IPS-20b (cell line): ENCODE data around the gene STXBP2.

Source experiments
- H3K27ac ChIP-seq: one replicate; pipeline ENCODE4 v1.5.1; 2013; ENCODE audit warnings: low read length
- H3K27me3 ChIP-seq: 2 replicates; pipeline ENCODE4 v1.6.1; 2013; ENCODE audit warnings: mild to moderate bottlenecking, low read length, inconsistent platforms; ENCODE audit not compliant: insufficient read depth
- H3K36me3 ChIP-seq: 2 replicates; pipeline ENCODE4 v1.6.1; 2013; ENCODE audit warnings: low read depth, mild to moderate bottlenecking, inconsistent platforms, low read length, moderate library complexity; ENCODE audit not compliant: insufficient read depth
- H3K4me1 ChIP-seq: 2 replicates; pipeline ENCODE4 v1.6.1; 2013; ENCODE audit warnings: mild to moderate bottlenecking, control low read depth, inconsistent platforms, low read length, moderate library complexity; ENCODE audit not compliant: insufficient read depth
- H3K4me3 ChIP-seq: 2 replicates; pipeline ENCODE4 v1.5.1; 2013; ENCODE audit warnings: mild to moderate bottlenecking, low read length, inconsistent platforms
- H3K9ac ChIP-seq: 2 replicates; pipeline ENCODE4 v1.6.1; 2013; ENCODE audit warnings: low read depth, mild to moderate bottlenecking, inconsistent platforms, low read length, moderate library complexity
- H3K9me3 ChIP-seq: 2 replicates; pipeline ENCODE4 v1.6.1; 2013; ENCODE audit warnings: mild to moderate bottlenecking, low read depth, low read length, inconsistent platforms; ENCODE audit not compliant: insufficient read depth

The STXBP2 gene

DNA sequence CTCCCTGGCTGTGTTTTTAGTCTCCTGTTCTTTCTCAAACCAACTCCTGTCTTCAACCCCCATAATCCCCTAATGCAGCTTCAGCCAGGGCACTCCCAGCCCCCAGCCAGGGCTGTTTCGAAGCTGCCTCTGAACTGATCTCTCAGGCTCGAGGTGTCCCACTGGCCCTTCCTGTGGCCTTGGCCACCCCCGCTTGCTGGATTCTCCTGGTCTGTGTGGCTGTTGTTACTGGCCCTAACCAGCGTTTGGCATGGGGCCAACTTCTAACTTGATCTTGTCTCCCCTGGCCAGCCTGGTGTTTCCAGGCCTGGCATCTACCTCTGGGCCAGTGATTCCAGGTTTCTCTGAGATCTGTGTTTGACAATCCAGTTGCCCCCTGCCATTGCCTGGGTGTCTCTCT is 18.6 kb upstream of the STXBP2 start:
- peaks cover 42% of the 10 kb centered on the region for H3K36me3 ChIP-seq

DNA sequence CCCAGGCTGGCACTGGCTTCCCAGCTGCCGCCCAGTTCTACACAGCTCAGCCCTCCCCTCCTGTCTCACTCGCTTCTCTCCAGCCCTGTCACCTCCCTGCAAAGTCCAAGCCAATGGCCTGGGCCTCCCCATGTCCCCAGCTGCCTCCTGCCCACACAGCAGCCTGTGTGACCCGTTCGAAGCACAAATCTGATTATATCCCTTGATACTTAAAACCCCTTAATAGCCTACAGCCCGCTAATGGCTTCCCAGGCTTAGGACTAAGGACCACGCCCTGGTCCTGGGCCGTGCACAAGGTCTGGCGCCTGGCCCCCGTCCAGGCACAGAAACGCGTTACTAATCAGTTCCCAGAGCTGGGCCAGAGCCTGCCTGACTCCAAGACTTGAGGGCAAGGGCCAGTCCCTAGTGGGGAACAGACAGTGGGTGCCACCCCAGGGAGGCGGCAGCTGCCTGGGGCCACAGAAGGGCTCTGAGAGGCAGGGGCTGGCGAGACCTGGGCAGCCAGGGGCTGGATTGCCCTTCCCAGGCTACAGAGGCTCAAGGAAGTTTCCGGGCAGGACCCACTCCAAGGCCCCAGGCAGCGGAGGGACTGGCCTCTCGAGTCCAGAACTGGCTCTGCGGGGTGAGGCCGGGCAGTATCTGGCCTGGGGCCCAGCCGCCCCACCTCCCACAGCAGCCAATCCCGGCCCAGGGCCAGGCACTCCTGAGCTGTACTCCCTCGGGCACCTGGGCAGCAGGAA is 18.0 kb upstream of the STXBP2 start:
- no peaks in the 10 kb centered on the region for H3K27me3 ChIP-seq
- no peaks in the 10 kb centered on the region for H3K9me3 ChIP-seq
- H3K9ac ChIP-seq, result no peak overlapping the region
- no peak overlapping the region for H3K4me3 ChIP-seq
- peaks cover 42% of the 10 kb centered on the region for H3K36me3 ChIP-seq
- no peak overlapping the region for H3K27ac ChIP-seq
- no peaks in the 10 kb centered on the region for H3K4me1 ChIP-seq

More for the DNA sequence above, 18.6 kb upstream of the STXBP2 start:
- H3K9me3 ChIP-seq, result no peaks in the 10 kb centered on the region
- H3K4me1 ChIP-seq, result no peaks in the 10 kb centered on the region
- H3K9ac ChIP-seq, result no peak overlapping the region
- H3K27ac ChIP-seq, result no peak overlapping the region
- H3K4me3 ChIP-seq, result no peak overlapping the region
- no peaks in the 10 kb centered on the region for H3K27me3 ChIP-seq

GRCh38 chr19:7619671-7620441 is 17.1 kb upstream of the STXBP2 start:
- H3K4me3 ChIP-seq, result no peak overlapping the region
- H3K4me1 ChIP-seq, result no peaks in the 10 kb centered on the region
- H3K27me3 ChIP-seq, result no peaks in the 10 kb centered on the region
- peaks cover 42% of the 10 kb centered on the region for H3K36me3 ChIP-seq
- H3K27ac ChIP-seq, result no peak overlapping the region
- H3K9me3 ChIP-seq, result no peaks in the 10 kb centered on the region
- no peak overlapping the region for H3K9ac ChIP-seq

DNA sequence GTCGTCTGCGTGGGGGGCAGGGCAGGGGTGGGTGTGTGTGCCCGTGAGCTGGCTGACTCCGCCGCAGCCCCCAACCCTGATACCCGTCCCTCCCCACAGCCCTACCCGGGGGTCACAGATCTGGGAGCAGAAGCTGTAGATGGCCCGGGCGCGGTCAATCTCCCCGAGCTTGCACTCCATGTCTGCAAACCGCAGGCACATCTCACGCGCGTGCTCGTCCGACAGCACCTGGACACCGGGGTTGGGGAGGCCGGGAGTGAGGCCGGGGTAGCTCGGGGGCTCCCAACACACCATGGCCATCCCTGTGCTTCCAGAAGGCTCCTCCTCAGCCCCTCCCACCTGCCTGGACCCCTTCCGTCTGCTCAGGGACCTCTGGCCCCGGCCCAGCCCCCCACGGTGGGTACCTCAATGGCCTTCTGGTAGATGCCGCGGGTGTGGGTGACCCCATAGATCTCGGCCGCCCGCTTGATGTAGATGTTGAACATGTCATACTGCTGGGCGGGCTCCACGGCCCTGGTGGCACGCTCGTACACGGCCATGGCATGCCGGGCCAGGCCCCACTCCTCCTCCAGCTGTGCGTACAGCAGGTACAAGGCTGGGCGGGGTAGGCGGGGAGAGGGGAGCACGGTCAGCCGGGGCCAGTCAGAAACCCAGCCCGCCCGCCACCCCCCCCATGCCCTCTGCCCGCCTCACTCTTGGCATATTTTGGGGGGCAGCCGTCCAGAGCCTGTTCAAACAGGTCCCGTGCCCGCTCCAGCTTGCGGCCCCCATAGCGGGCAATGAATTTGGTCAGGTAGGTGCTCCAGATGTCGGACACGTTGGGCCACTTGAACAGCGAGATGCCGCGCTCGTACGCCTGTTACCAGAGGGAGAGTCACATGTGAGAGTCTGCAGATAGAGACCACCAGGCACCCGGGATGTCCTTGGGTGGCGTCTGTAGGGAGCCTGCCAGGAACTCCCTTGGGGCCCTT is 16.2 kb upstream of the STXBP2 start:
- no peak overlapping the region for H3K9ac ChIP-seq
- no peaks in the 10 kb centered on the region for H3K27me3 ChIP-seq
- no peak overlapping the region for H3K4me3 ChIP-seq
- H3K9me3 ChIP-seq, result no peaks in the 10 kb centered on the region
- no peak overlapping the region for H3K27ac ChIP-seq
- H3K36me3 ChIP-seq, result peaks cover 45% of the 10 kb centered on the region
- H3K4me1 ChIP-seq, result no peaks in the 10 kb centered on the region

DNA sequence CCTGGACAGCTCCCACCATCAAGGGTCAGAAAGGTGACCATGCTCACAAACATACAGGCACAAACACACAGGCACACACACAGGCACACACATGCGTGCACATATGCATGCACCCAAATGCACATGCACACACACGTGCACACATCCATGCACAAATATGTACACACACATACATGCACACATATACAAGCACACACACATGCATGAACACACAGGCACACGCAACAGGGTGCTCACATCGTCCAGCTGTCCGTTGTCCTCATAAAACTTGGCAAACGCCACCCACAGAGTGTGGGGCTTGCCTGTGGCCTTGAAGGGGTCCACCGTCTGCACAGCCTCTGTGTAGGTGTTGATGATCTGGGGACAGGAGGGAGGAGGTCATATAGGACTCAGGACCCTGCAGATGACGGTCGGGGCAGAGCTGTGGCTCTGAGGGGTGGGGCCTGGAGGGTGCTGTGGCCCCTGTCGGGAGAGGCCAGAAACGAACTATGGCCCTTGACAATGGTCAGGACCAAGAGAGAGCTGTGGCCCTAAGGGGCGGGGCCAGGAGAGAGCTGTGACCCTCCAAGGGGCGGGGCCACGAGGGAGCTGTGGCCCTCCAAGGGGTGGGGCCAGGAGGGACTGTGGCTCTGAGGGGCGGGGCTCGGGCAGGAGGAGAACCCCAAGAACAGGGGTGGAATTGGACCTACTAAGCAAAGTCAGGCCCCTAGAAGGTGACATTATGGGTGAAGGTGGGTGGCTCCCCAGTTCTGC is 13.8 kb upstream of the STXBP2 start:
- H3K27ac ChIP-seq, result no peak overlapping the region
- H3K36me3 ChIP-seq, result peaks cover 41% of the 10 kb centered on the region
- H3K4me3 ChIP-seq, result no peak overlapping the region
- H3K9ac ChIP-seq, result no peak overlapping the region
- H3K4me1 ChIP-seq, result no peaks in the 10 kb centered on the region
- no peaks in the 10 kb centered on the region for H3K27me3 ChIP-seq
- H3K9me3 ChIP-seq, result no peaks in the 10 kb centered on the region

- no peaks in the 10 kb centered on the region for H3K9me3 ChIP-seq
- no peaks in the 10 kb centered on the region; the same call in 1 of the 2 replicates for H3K4me1 ChIP-seq
- no peak overlapping the region for H3K4me3 ChIP-seq
- H3K27me3 ChIP-seq, result no peaks in the 10 kb centered on the region
- H3K9ac ChIP-seq, result no peak overlapping the region
- H3K36me3 ChIP-seq, result peaks cover 32% of the 10 kb centered on the region
- no peak overlapping the region for H3K27ac ChIP-seq
Measured at GRCh38 chr19:7623725-7624603, 12.9 kb upstream of the STXBP2 start.

GRCh38 chr19:7624810-7625209 is 12.1 kb upstream of the STXBP2 start:
- Histone ChIP-seq H3K9ac (no peak overlapping the region), H3K9me3 (no peaks in the 10 kb centered on the region), H3K36me3 (peaks cover 30% of the 10 kb centered on the region), H3K27me3 (no peaks in the 10 kb centered on the region), H3K27ac (no peak overlapping the region), H3K4me3 (no peak overlapping the region), H3K4me1 (no peaks in the 10 kb centered on the region; the same call in 1 of the 2 replicates)

- H3K9me3 ChIP-seq, result no peaks in the 10 kb centered on the region
- no peak overlapping the region for H3K4me3 ChIP-seq
- H3K27me3 ChIP-seq, result no peaks in the 10 kb centered on the region
- no peak overlapping the region for H3K27ac ChIP-seq
- peaks cover 30% of the 10 kb centered on the region for H3K36me3 ChIP-seq
- no peaks in the 10 kb centered on the region; the same call in 1 of the 2 replicates for H3K4me1 ChIP-seq
- H3K9ac ChIP-seq, result no peak overlapping the region
Measured at GRCh38 chr19:7625763-7626372, 11.0 kb upstream of the STXBP2 start.

DNA sequence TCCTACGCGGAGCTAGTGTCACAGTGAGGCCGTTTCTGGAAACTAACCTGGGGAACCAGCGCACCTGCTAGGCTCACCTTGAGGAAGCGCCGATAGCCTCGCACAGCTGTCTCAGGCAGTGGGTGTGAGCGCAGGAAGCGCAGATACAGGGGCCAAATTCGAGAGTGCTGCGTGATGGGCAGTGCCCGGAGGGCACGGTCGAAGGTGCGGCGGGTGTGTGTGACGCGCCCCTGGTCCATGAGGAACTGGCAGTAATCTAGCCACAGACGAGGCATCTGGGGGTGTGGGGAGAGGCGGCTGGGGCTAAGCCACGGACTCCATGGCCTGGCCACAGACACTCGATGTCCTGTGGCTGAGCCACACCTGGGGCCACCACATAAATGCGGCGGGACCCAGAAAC is 9.7 kb upstream of the STXBP2 start:
- H3K9me3 ChIP-seq, result no peaks in the 10 kb centered on the region
- H3K9ac ChIP-seq, result no peak overlapping the region
- H3K36me3 ChIP-seq, result peaks cover 18% of the 10 kb centered on the region
- no peak overlapping the region for H3K27ac ChIP-seq
- no peak overlapping the region for H3K4me3 ChIP-seq
- H3K4me1 ChIP-seq, result no peaks in the 10 kb centered on the region; the same call in 1 of the 2 replicates
- H3K27me3 ChIP-seq, result no peaks in the 10 kb centered on the region
